Lower leg skin (tissue), 3 donors: ENCODE measurements around the gene FGF6.

ENCODE experiments used
- CTCF ChIP-seq, 3 donors: fragments of 450-650 bp; IDR thresholded peaks; one replicate each; pipeline ENCODE4 v1.5.1; 2016; ENCODE audit warnings: antibody characterized with exemption in 3 of 3, mild to moderate bottlenecking in 3 of 3, moderate library complexity in 2 of 3
- POLR2A ChIP-seq, 2 donors: fragments of 450-650 bp; IDR thresholded peaks; one replicate each; pipeline ENCODE4 v1.6.1; 2016 to 2017; ENCODE audit warnings: antibody characterized with exemption in 2 of 2, mild to moderate bottlenecking in 1 of 2, moderate library complexity in 1 of 2

DNA sequence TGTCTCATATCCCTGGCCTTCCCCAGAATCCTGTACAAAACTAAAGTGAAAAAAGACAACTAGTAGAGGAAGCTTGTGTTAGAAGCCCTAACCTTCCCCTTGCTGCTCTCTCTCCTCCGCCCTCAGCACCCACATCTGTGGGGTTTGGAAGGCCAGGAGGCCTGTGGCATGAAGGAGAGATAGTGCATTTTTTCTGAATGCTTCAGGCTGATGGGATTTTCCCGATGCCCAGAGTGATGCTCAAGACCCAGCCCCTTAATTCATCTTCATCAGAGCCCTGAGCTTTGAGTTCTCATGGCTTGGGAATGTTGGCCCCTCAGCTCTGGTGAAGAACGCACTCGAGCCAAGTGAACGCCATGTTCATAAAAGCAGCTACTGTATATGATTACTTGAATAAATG, 5.9 kb downstream of the FGF6 start:
- TF ChIP-seq CTCF (IDR thresholded peaks at IDR 0.05) (no peak), POLR2A (IDR thresholded peaks at IDR 0.05) (no peak)
